K562 treated with DMSO at 1 percent for 12 hours (cell line): ENCODE measurements around the gene F2RL2. TPM values are rescaled to one million over a fixed set of nuclear protein-coding genes. Genes with fewer than 3 reads are reported as not detected.

Experiments
- total RNA-seq: library from RNA; unstranded; fragments of 300-600 nt; gene quantifications from 2 replicates; pipeline ENCODE4 v1.2.3, GENCODE V29; 2022; ENCODE audit not compliant: insufficient read depth

F2RL2 gene, protein sequence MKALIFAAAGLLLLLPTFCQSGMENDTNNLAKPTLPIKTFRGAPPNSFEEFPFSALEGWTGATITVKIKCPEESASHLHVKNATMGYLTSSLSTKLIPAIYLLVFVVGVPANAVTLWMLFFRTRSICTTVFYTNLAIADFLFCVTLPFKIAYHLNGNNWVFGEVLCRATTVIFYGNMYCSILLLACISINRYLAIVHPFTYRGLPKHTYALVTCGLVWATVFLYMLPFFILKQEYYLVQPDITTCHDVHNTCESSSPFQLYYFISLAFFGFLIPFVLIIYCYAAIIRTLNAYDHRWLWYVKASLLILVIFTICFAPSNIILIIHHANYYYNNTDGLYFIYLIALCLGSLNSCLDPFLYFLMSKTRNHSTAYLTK
- total RNA-seq, result not detected in 2 replicates

DNA sequence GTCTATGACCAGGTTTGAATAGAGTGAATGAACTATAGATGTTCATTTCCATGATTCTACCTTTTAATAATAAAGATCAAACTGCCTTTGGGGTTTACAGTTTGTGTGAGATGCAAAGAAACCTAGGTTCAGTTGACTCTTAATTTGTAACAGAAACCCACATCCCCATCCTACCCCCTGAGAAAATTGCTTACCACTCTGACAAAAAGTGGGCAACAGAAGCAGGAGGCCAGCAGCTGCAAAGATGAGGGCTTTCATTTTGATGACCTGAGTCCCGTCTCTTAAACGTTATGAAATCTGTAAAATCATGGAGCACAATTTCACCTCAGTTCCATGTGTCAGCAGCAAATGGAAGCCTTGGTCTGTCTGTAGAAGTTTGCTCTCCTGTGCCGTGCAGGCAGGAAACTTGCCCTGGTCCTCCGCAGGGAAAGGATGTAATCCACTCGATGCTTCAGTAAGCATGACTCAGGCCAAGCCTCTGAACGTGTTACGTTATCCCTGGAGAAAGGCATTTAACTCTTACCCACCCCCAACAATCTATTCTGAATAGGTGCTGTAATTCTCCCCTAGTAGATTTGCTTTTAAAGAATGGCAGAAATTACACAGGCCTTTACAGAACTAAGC is at the start of gene F2RL2:
F2RL2 (minus strand) TSS at position 431 of the 624 bp plus-strand sequence; CDS start at position 258, 173 bp downstream.

Other genes with a start within 250 kb of the F2RL2 start
- 5.6 and 10.5 TPM in 2 replicates for gene IQGAP2, start 220.1 kb downstream of the F2RL2 start, total RNA-seq
- gene F2R, start 92.7 kb upstream of the F2RL2 start, total RNA-seq, result 3.4 and 8.6 TPM in 2 replicates
- gene F2RL1, start 195.6 kb upstream of the F2RL2 start, total RNA-seq, result not detected in 2 replicates
- not detected in 2 replicates for gene S100Z, start 226.6 kb upstream of the F2RL2 start, total RNA-seq